Smooth muscle cell (in vitro differentiated cells): Measurements from ENCODE around the gene RND1. TPM values are rescaled to one million over a fixed set of nuclear protein-coding genes. Genes with fewer than 3 reads are reported as not detected.

Experiments used
- DNase-seq: peaks from one replicate; lab custom pipeline; 2025; ENCODE audit not compliant: unreplicated experiment; lab: John Stamatoyannopoulos, UW
- H2AFZ ChIP-seq: fragments of 200-600 bp; sonication (generic); 2 replicates; pipeline ENCODE4 v1.6.0; 2016; ENCODE audit warnings: antibody characterized with exemption, low read depth, mild to moderate bottlenecking
- H3F3A ChIP-seq: fragments of 200-600 bp; sonication (generic); 2 replicates; pipeline ENCODE4 v1.6.0; 2017; ENCODE audit warnings: antibody characterized with exemption, low read depth
- H3K27ac ChIP-seq: fragments of 200-600 bp; sonication (generic); 2 replicates; pipeline ENCODE4 v1.5.1; 2016; ENCODE audit warnings: low read depth, mild to moderate bottlenecking
- H3K27me3 ChIP-seq: fragments of 200-600 bp; sonication (generic); 2 replicates; pipeline ENCODE4 v1.6.1; 2016; ENCODE audit warnings: low read depth, mild to moderate bottlenecking
- H3K36me3 ChIP-seq: fragments of 200-600 bp; sonication (generic); 2 replicates; pipeline ENCODE4 v1.5.1; 2016; ENCODE audit warnings: low read depth
- H3K4me1 ChIP-seq: fragments of 200-600 bp; sonication (generic); 2 replicates; pipeline ENCODE4 v1.5.1; 2016; ENCODE audit warnings: low read depth
- H3K4me2 ChIP-seq: fragments of 200-600 bp; sonication (generic); 2 replicates; pipeline ENCODE4 v1.6.0; 2016; ENCODE audit warnings: mild to moderate bottlenecking
- H3K4me3 ChIP-seq: fragments of 200-600 bp; sonication (generic); 2 replicates; pipeline ENCODE4 v1.5.1; 2016; ENCODE audit warnings: mild to moderate bottlenecking
- H3K79me2 ChIP-seq: fragments of 200-600 bp; sonication (generic); 2 replicates; pipeline ENCODE4 v1.6.0; 2016; ENCODE audit warnings: low read depth, mild to moderate bottlenecking
- H3K9ac ChIP-seq: fragments of 200-600 bp; sonication (generic); 2 replicates; pipeline ENCODE4 v1.6.0; 2016; ENCODE audit warnings: low read depth
- H3K9me3 ChIP-seq: fragments of 200-600 bp; sonication (generic); replicated peaks from 2 replicates; pipeline ENCODE4 v1.5.1; 2016; ENCODE audit warnings: low read depth
- H4K20me1 ChIP-seq: fragments of 200-600 bp; sonication (generic); 2 replicates; pipeline ENCODE4 v1.6.0; 2016; ENCODE audit warnings: low read depth
- WGBS: methylation state at CpG from one replicate; pipeline ENCODE4 v1.1.7; 2016; ENCODE audit warnings: low lambda C conversion rate; 5-methylcytosine and 5-hydroxymethylcytosine counted together
- polyA plus RNA-seq: library from polyadenylated mRNA; unstranded; fragments of >200 nt; fragmentation: Nextera tagmentation; extraction: Ambion mirVana; gene quantifications from 2 replicates; pipeline ENCODE4 v1.2.1, GENCODE V29; 2016
- total RNA-seq: library from RNA; depleted of rRNA; stranded (reverse); fragments of >200 nt; gene quantifications from 2 replicates; pipeline ENCODE4 v1.2.3, GENCODE V29; 2014
- TF ChIP-seq, protein P1 (sequence below): fragments of 200-600 bp; sonication (generic); IDR thresholded peaks from 2 replicates; pipeline ENCODE4 v1.5.1; 2017; ENCODE audit warnings: borderline replicate concordance, mild to moderate bottlenecking, antibody characterized with exemption; ENCODE audit not compliant: insufficient read depth, poor library complexity, severe bottlenecking

The RND1 gene
- total and polyA plus RNA-seq, 2 experiments from 2014 or later, result 0.13 to 0.50 TPM

DNA sequence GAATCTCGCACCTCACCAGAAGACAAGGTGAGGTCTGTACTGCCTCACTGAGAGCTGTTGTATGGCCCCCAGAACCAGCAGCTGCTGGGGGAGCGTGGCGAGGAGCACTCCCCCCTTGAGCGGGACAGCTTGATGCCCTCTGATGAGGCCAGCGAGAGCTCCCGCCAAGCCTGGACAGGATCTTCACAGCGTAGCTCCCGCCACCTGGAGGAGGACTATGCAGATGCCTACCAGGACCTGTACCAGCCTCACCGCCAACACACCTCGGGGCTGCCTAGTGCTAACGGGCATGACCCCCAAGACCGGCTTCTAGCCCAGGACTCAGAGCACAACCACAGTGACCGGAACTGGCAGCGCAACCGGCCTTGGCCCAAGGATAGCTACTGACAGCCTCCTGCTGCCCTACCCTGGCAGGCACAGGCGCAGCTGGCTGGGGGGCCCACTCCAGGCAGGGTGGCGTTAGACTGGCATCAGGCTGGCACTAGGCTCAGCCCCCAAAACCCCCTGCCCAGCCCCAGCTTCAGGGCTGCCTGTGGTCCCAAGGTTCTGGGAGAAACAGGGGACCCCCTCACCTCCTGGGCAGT, 38.1 kb downstream of the RND1 start:
- Histone ChIP-seq H3K9me3 (no peaks in the 10 kb centered on the region), H3F3A (no peaks in the 10 kb centered on the region), H3K36me3 (no peaks in the 10 kb centered on the region), H3K27me3 (no peaks in the 10 kb centered on the region), H3K9ac (no peak overlapping the region), H2AFZ (no peak overlapping the region), H3K79me2 (no peaks in the 10 kb centered on the region), H3K4me3 (no peak overlapping the region), H3K4me1 (no peaks in the 10 kb centered on the region), H4K20me1 (peaks cover 19% of the 10 kb centered on the region), H3K4me2 (no peak overlapping the region), H3K27ac (no peak overlapping the region)
- DNase-seq, result no peak
- WGBS, result 96% methylated on average over 17 of the region's 17 CpGs
- TF ChIP-seq, protein P1, sequence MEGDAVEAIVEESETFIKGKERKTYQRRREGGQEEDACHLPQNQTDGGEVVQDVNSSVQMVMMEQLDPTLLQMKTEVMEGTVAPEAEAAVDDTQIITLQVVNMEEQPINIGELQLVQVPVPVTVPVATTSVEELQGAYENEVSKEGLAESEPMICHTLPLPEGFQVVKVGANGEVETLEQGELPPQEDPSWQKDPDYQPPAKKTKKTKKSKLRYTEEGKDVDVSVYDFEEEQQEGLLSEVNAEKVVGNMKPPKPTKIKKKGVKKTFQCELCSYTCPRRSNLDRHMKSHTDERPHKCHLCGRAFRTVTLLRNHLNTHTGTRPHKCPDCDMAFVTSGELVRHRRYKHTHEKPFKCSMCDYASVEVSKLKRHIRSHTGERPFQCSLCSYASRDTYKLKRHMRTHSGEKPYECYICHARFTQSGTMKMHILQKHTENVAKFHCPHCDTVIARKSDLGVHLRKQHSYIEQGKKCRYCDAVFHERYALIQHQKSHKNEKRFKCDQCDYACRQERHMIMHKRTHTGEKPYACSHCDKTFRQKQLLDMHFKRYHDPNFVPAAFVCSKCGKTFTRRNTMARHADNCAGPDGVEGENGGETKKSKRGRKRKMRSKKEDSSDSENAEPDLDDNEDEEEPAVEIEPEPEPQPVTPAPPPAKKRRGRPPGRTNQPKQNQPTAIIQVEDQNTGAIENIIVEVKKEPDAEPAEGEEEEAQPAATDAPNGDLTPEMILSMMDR, result no peak

DNA sequence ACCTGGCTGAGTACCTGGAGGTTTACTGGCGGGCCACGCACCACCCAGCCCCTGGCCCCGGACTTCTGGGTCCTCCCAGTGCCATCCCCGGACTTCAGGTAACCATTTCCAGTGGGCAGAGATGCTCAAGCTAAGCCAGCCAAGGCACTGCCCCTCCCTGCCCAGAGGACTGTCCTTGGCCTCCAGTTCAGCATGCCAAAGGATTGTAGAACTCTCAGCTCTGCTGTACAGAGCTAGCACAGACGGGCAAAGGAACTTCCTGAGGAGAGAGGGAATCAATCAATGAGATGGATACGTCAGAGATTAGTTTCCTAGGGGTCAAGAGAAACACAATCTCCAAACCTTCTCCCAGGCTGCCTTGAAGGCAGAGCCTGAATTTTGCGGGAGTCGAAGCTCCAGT, 38.6 kb downstream of the RND1 start:
- Histone ChIP-seq H3K9me3 (no peaks in the 10 kb centered on the region), H3K79me2 (no peaks in the 10 kb centered on the region), H3K36me3 (no peaks in the 10 kb centered on the region), H3K4me1 (no peaks in the 10 kb centered on the region), H3K4me2 (no peak overlapping the region), H4K20me1 (peaks cover 25% of the 10 kb centered on the region), H3F3A (no peaks in the 10 kb centered on the region), H3K4me3 (no peak overlapping the region), H3K27me3 (no peaks in the 10 kb centered on the region), H2AFZ (no peak overlapping the region), H3K27ac (no peak overlapping the region), H3K9ac (no peak overlapping the region)
- no peak for DNase-seq
- TF ChIP-seq, protein P1, result no peak
- WGBS, result 93% methylated on average over 7 of the region's 8 CpGs

DNA sequence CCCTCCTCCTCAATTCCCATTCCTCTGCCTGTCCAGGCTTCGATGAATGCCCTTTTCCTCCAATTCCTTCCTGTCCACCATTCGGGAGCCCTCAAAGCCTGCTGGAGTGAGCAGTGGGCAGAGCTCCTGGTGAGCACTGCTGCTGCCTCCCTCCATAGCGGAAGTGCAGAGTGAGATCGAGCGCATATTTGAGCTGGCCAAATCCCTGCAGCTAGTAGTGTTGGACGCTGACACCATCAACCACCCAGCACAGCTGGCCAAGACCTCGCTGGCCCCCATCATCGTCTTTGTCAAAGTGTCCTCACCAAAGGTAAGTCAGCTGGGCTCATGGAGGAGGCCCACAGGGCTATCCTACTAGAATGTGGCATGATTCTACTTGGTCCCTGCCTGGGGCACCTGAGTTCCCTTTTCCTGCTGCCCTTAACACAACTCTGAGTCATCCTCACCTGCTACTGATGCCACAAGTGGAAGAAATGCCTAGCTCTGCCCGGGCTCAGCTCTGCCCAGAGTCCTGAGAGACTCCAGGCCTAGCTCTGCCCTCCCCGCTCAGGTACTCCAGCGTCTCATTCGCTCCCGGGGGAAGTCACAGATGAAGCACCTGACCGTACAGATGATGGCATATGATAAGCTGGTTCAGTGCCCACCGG, 39.3 kb downstream of the RND1 start:
- H3K36me3 ChIP-seq, result no peaks in the 10 kb centered on the region
- no peaks in the 10 kb centered on the region for H3K79me2 ChIP-seq
- H4K20me1 ChIP-seq, result peaks cover 28% of the 10 kb centered on the region
- no peaks in the 10 kb centered on the region for H3F3A ChIP-seq
- TF ChIP-seq, protein P1, result no peak
- H3K27me3 ChIP-seq, result no peaks in the 10 kb centered on the region
- H3K4me2 ChIP-seq, result no peak overlapping the region
- no peaks in the 10 kb centered on the region for H3K9me3 ChIP-seq
- WGBS, result 94% methylated on average over 15 of the region's 15 CpGs
- no peak overlapping the region for H2AFZ ChIP-seq
- H3K27ac ChIP-seq, result no peak overlapping the region
- H3K4me3 ChIP-seq, result no peak overlapping the region
- H3K4me1 ChIP-seq, result no peaks in the 10 kb centered on the region
- H3K9ac ChIP-seq, result no peak overlapping the region
- no peak for DNase-seq

DNA sequence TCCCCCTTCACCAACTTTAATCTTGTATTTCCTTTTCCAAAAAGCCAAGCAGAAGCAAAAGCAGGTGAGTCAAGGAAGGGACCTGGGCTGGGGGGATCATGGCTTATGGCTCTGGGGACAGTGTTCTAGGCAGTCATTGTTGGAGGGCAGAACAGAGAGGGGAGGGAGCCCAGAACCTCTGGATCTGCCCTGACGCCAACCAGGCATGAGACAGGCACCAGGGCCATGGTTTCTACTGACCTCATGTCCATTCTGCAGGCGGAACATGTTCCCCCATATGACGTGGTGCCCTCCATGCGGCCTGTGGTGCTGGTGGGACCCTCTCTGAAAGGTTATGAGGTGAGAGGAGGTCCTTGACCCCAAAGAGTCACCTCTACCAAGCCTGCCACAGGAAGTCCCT, 40.8 kb downstream of the RND1 start:
- WGBS, result 95% methylated on average over 4 of the region's 4 CpGs
- H3K27ac ChIP-seq, result no peak overlapping the region

More for the DNA sequence above, 40.8 kb downstream of the RND1 start:
- no peak overlapping the region for H3K9ac ChIP-seq
- peaks cover 28% of the 10 kb centered on the region for H4K20me1 ChIP-seq
- no peaks in the 10 kb centered on the region for H3K79me2 ChIP-seq
- no peaks in the 10 kb centered on the region for H3K27me3 ChIP-seq
- DNase-seq, result no peak
- H3K36me3 ChIP-seq, result no peaks in the 10 kb centered on the region
- H2AFZ ChIP-seq, result no peak overlapping the region
- no peaks in the 10 kb centered on the region for H3K9me3 ChIP-seq
- no peaks in the 10 kb centered on the region for H3F3A ChIP-seq
- no peak overlapping the region for H3K4me3 ChIP-seq
- peaks cover under 1% of the 10 kb centered on the region for H3K4me1 ChIP-seq
- H3K4me2 ChIP-seq, result no peak overlapping the region
- TF ChIP-seq, protein P1, result no peak
